ENCODE data around the gene ACTR1A. TPM values are rescaled to one million over a fixed set of nuclear protein-coding genes. Genes with fewer than 3 reads are reported as not detected.

The ACTR1A gene
- polyA plus RNA-seq, 1 donor (not counting 4 experiments of a cell fraction or from before 2014, with no cell fraction given), result 162 TPM

- Histone ChIP-seq H3K79me2 (ENCODE audit: control insufficient read depth, insufficient read depth, low read length) (peaks cover 10% of the 10 kb centered on the region), H3K4me1 (ENCODE audit: control insufficient read depth, extremely low read depth, insufficient read depth, low read length) (peaks cover 6% of the 10 kb centered on the region), H3K4me2 (ENCODE audit: control insufficient read depth, extremely low read depth, insufficient read depth, low read depth, low read length) (no peak overlapping the region), H3K9ac (ENCODE audit: control insufficient read depth, extremely low read depth, insufficient read depth, low read length) (no peak overlapping the region), H3K4me3 (ENCODE audit: control insufficient read depth in 2 of 3, extremely low read depth in 1 of 3, insufficient read depth in 2 of 3, low read depth in 1 of 3, low read length in 3 of 3) (no peak overlapping the region), H4K20me1 (ENCODE audit: control insufficient read depth, extremely low read depth, insufficient read depth, low read length) (no peaks in the 10 kb centered on the region), H3K9me3 (ENCODE audit: control insufficient read depth, low read depth, low read length) (no peaks in the 10 kb centered on the region), H3K9me1 (ENCODE audit: control insufficient read depth, extremely low read depth, insufficient read depth, low read length) (no peaks in the 10 kb centered on the region), H3K27me3 (ENCODE audit: control insufficient read depth, extremely low read depth, insufficient read depth, low read length) (peaks cover 20% of the 10 kb centered on the region), H2AFZ (ENCODE audit: control insufficient read depth, low read length) (no peak overlapping the region), H3K36me3 (ENCODE audit: control insufficient read depth in 2 of 2, extremely low read depth in 1 of 2, insufficient read depth in 2 of 2, low read length in 2 of 2) (peaks cover 0 to under 1% of the 10 kb centered on the region in 2 experiments), H3K27ac (ENCODE audit: control insufficient read depth, insufficient read depth, low read length) (no peak overlapping the region)
- no peak for DNase-seq (ENCODE audit: low read depth, low spot score)
- FAIRE-seq, result no peak
- TF ChIP-seq EZH2 (IDR thresholded peaks at IDR 0.05; ENCODE audit: low read length), result no peak
- TF ChIP-seq, protein P1, sequence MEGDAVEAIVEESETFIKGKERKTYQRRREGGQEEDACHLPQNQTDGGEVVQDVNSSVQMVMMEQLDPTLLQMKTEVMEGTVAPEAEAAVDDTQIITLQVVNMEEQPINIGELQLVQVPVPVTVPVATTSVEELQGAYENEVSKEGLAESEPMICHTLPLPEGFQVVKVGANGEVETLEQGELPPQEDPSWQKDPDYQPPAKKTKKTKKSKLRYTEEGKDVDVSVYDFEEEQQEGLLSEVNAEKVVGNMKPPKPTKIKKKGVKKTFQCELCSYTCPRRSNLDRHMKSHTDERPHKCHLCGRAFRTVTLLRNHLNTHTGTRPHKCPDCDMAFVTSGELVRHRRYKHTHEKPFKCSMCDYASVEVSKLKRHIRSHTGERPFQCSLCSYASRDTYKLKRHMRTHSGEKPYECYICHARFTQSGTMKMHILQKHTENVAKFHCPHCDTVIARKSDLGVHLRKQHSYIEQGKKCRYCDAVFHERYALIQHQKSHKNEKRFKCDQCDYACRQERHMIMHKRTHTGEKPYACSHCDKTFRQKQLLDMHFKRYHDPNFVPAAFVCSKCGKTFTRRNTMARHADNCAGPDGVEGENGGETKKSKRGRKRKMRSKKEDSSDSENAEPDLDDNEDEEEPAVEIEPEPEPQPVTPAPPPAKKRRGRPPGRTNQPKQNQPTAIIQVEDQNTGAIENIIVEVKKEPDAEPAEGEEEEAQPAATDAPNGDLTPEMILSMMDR (optimal IDR thresholded peaks at IDR 0.05 in 1 of 3, IDR thresholded peaks at IDR 0.05 in 1 of 3, conservative IDR thresholded peaks at IDR 0.05 in 1 of 3; ENCODE audit: extremely low read depth in 1 of 3, insufficient read depth in 2 of 3, low read length in 3 of 3), result no peak
- dilution Hi-C loops (cut with MboI; ENCODE audit: extremely low pct_ligation_motif_present, low sequenced_read_pairs), result no loop called here
These were observed 67.9 kb downstream of the ACTR1A start for GRCh38 chr10:102434394-102435132.

DNA sequence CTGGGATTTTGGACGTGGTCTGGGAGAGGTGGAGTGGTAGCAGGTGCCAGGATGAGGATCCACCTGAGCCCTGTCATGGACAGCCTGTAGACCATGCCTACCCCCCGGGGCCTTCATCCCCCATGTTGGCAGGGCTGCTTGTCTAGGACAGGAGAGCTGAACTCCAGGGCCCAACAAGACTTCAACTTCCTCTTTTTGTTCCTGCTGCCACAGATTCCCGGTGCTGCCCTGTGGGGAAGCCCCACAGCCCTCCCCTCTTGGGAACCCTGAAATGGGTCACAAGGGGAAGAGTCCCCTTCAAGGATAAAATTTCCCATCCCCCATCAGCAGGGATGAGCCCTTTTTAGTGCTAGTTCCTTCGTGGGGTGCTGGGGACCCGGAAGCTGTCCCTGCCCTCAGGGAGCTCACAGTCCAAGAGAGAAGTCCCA is 68.9 kb downstream of the ACTR1A start:
- no peak for TF ChIP-seq EZH2 (IDR thresholded peaks at IDR 0.05; ENCODE audit: low read length)
- TF ChIP-seq, protein P1 (optimal IDR thresholded peaks at IDR 0.05 in 1 of 3, IDR thresholded peaks at IDR 0.05 in 1 of 3, conservative IDR thresholded peaks at IDR 0.05 in 1 of 3; ENCODE audit: extremely low read depth in 1 of 3, insufficient read depth in 2 of 3, low read length in 3 of 3), result no peak
- DNase-seq (ENCODE audit: low read depth, low spot score) (no peak), FAIRE-seq (no peak)
- Histone ChIP-seq H3K9me1 (ENCODE audit: control insufficient read depth, extremely low read depth, insufficient read depth, low read length) (no peaks in the 10 kb centered on the region), H3K27me3 (ENCODE audit: control insufficient read depth, extremely low read depth, insufficient read depth, low read length) (peaks cover 20% of the 10 kb centered on the region), H3K4me1 (ENCODE audit: control insufficient read depth, extremely low read depth, insufficient read depth, low read length) (peaks cover 6% of the 10 kb centered on the region), H3K4me3 (ENCODE audit: control insufficient read depth in 2 of 3, extremely low read depth in 1 of 3, insufficient read depth in 2 of 3, low read depth in 1 of 3, low read length in 3 of 3) (no peak overlapping the region), H3K27ac (ENCODE audit: control insufficient read depth, insufficient read depth, low read length) (no peak overlapping the region), H3K9me3 (ENCODE audit: control insufficient read depth, low read depth, low read length) (no peaks in the 10 kb centered on the region), H4K20me1 (ENCODE audit: control insufficient read depth, extremely low read depth, insufficient read depth, low read length) (no peaks in the 10 kb centered on the region), H3K36me3 (ENCODE audit: control insufficient read depth in 2 of 2, extremely low read depth in 1 of 2, insufficient read depth in 2 of 2, low read length in 2 of 2) (peaks cover 2 to 4% of the 10 kb centered on the region in 2 experiments), H3K9ac (ENCODE audit: control insufficient read depth, extremely low read depth, insufficient read depth, low read length) (no peak overlapping the region), H3K4me2 (ENCODE audit: control insufficient read depth, extremely low read depth, insufficient read depth, low read depth, low read length) (no peak overlapping the region), H2AFZ (ENCODE audit: control insufficient read depth, low read length) (no peak overlapping the region), H3K79me2 (ENCODE audit: control insufficient read depth, insufficient read depth, low read length) (peaks cover 10% of the 10 kb centered on the region)
- dilution Hi-C loops (cut with MboI; ENCODE audit: extremely low pct_ligation_motif_present, low sequenced_read_pairs), result no loop called here

All from keratinocyte (primary cell).